Endothelial cell of umbilical vein (primary cell): Measurements from ENCODE around the gene ASB6. TPM values are rescaled to one million over a fixed set of nuclear protein-coding genes. Genes with fewer than 3 reads are reported as not detected.

Experiments
- BruUV-seq: library from RNA; stranded (reverse); fragments of 400-500 nt; replicated peaks from 2 replicates; lab custom pipeline; 2021; lab: Mats Ljungman, UMichigan
- CTCF ChIA-PET: fragments of 300-600, 350-600 bp; sonication (Branson Sonifier 250); formaldehyde crosslinking; loops from one replicate; lab custom pipeline; 2021; ENCODE audit warnings: antibody characterized with exemption, inconsistent platforms; lab: Charles Lee
- POLR2A ChIA-PET: fragments of 300-600, 350-600 bp; sonication (Branson Sonifier 250); formaldehyde crosslinking; loops from one replicate; lab custom pipeline; 2021; ENCODE audit warnings: antibody characterized with exemption, inconsistent platforms; lab: Charles Lee
- DNase-seq: peaks from one replicate; pipeline ENCODE4 v3.0.0-alpha.2; 2011; ENCODE audit warnings: low read depth, low spot score
- FAIRE-seq: peaks from 2 replicates; lab custom pipeline; 2011; peaks lifted over from hg19 to GRCh38; lab: Jason Lieb, UNC
- H2AFZ ChIP-seq: 2 replicates; pipeline ENCODE4 v1.6.0; 2012; ENCODE audit warnings: low read depth, low read length, control low read depth, inconsistent platforms
- H3K27ac ChIP-seq: 2 replicates; pipeline ENCODE4 v1.5.1; 2011; ENCODE audit warnings: low read depth, mild to moderate bottlenecking, control low read depth, low read length, moderate library complexity; ENCODE audit not compliant: insufficient read depth
- H3K27me3 ChIP-seq, 2 experiments: 2 replicates each; pipeline versions ENCODE4 v1.6.0 to v1.6.1; 2011; ENCODE audit warnings: low read length in 2 of 2, mixed read lengths in 1 of 2; ENCODE audit not compliant: control insufficient read depth in 2 of 2, insufficient read depth in 2 of 2
- H3K36me3 ChIP-seq, 2 experiments: 2 replicates in 1 of 2; 3 replicates in 1 of 2; pipeline ENCODE4 v1.5.1; 2011; ENCODE audit warnings: low read length in 2 of 2, mild to moderate bottlenecking in 1 of 2, moderate library complexity in 1 of 2; ENCODE audit not compliant: control insufficient read depth in 2 of 2, insufficient read depth in 2 of 2; ENCODE audit errors: extremely low read depth in 1 of 2
- H3K4me1 ChIP-seq: 3 replicates; pipeline ENCODE4 v1.5.1; 2011; ENCODE audit warnings: mild to moderate bottlenecking, low read length; ENCODE audit not compliant: control insufficient read depth, insufficient read depth; ENCODE audit errors: extremely low read depth
- H3K4me2 ChIP-seq: 2 replicates; pipeline ENCODE4 v1.6.1; 2011; ENCODE audit warnings: low read length, control low read depth, mixed read lengths; ENCODE audit not compliant: insufficient read depth
- H3K4me3 ChIP-seq, 3 experiments: fragments of 200-600 bp in 1 of 3; sonication (generic), shearing (Covaris generic) in 1 of 3; replicated peaks in 1 of 3; 2 replicates each; pipeline ENCODE4 v1.5.1; 2011 to 2016; ENCODE audit warnings: control low read depth in 3 of 3, low read length in 3 of 3, mild to moderate bottlenecking in 2 of 3, inconsistent platforms in 1 of 3, low read depth in 1 of 3, moderate library complexity in 1 of 3; ENCODE audit not compliant: insufficient read depth in 1 of 3
- H3K79me2 ChIP-seq: 2 replicates; pipeline ENCODE4 v1.6.0; 2012; ENCODE audit warnings: low read length, inconsistent platforms; ENCODE audit not compliant: control insufficient read depth, insufficient read depth
- H3K9ac ChIP-seq: replicated peaks from 2 replicates; pipeline ENCODE3; 2011; ENCODE audit warnings: low read length, control low read depth; ENCODE audit not compliant: insufficient read depth; ENCODE audit errors: extremely low read depth
- H3K9me1 ChIP-seq: replicated peaks from 3 replicates; pipeline ENCODE4 v1.6.0; 2011; ENCODE audit warnings: mild to moderate bottlenecking, low read length; ENCODE audit not compliant: control insufficient read depth, insufficient read depth; ENCODE audit errors: extremely low read depth
- H3K9me3 ChIP-seq: replicated peaks from 2 replicates; pipeline ENCODE4 v1.5.1; 2012; ENCODE audit warnings: low read length, inconsistent platforms; ENCODE audit not compliant: control insufficient read depth, insufficient read depth
- H4K20me1 ChIP-seq: replicated peaks from 2 replicates; pipeline ENCODE3; 2011; ENCODE audit warnings: mild to moderate bottlenecking, low read length; ENCODE audit not compliant: control insufficient read depth, insufficient read depth; ENCODE audit errors: extremely low read depth
- CTCF ChIP-seq, 2 donors: IDR thresholded peaks; 1 replicate in 1 of 2; 2 replicates in 1 of 2; pipeline ENCODE4 v1.5.1; 2011; ENCODE audit warnings: low read length in 2 of 2, mild to moderate bottlenecking in 2 of 2, moderate library complexity in 2 of 2, control low read depth in 1 of 2, inconsistent platforms in 1 of 2, low read depth in 1 of 2; ENCODE audit not compliant: insufficient read depth in 1 of 2; ENCODE audit errors: extremely low read depth in 1 of 2
- EZH2 ChIP-seq: IDR thresholded peaks from 2 replicates; pipeline ENCODE4 v1.6.1; 2012; ENCODE audit warnings: borderline replicate concordance, low read depth, mild to moderate bottlenecking, moderate library complexity, low read length, inconsistent platforms; ENCODE audit not compliant: severe bottlenecking
- FOS ChIP-seq: IDR thresholded peaks from 2 replicates; pipeline ENCODE4 v1.6.1; 2011; ENCODE audit warnings: mild to moderate bottlenecking, low read length, moderate library complexity, borderline replicate concordance; ENCODE audit not compliant: insufficient read depth
- GATA2 ChIP-seq: IDR thresholded peaks from 2 replicates; pipeline ENCODE4 v1.7.0; 2011; ENCODE audit warnings: low read depth, mild to moderate bottlenecking, moderate library complexity, mixed read lengths, low read length; ENCODE audit not compliant: insufficient read length, insufficient read depth
- JUN ChIP-seq: IDR thresholded peaks from 2 replicates; pipeline ENCODE4 v1.6.1; 2011; ENCODE audit warnings: borderline replicate concordance, low read depth; ENCODE audit not compliant: insufficient read length, insufficient read depth
- MYC ChIP-seq: IDR thresholded peaks from one replicate; pipeline ENCODE4 v1.6.1; 2011; ENCODE audit warnings: mild to moderate bottlenecking, low read depth, low read length
- POLR2A ChIP-seq: IDR thresholded peaks from 2 replicates; pipeline ENCODE4 v1.6.1; 2012; ENCODE audit warnings: low read depth, mild to moderate bottlenecking, control low read depth, low read length
- POLR2AphosphoS5 ChIP-seq: IDR thresholded peaks from 2 replicates; pipeline ENCODE4 v1.6.1; 2012; ENCODE audit warnings: low read depth, mild to moderate bottlenecking, control low read depth, low read length, moderate library complexity; ENCODE audit not compliant: insufficient read depth
- dilution Hi-C: fragments of 300-500 bp; cut with MboI; formaldehyde crosslinking; loops from one replicate; pipeline ENCODE4 v1.15.0; 2019; ENCODE audit warnings: low sequenced_read_pairs; ENCODE audit not compliant: extremely low pct_ligation_motif_present
- intact Hi-C: fragments of 100-400 bp; cut with micrococcal nuclease; formaldehyde crosslinking; loops from one replicate; pipeline ENCODE4 v1.10.0; 2022
- polyA plus RNA-seq, 4 experiments: library from polyadenylated mRNA; depleted of rRNA in 3 of 4; stranded (reverse) in 3 of 4; unstranded in 1 of 4; fragments of >200 nt; gene quantifications; 2 replicates each; pipeline versions ENCODE4 v1.2.1 to v1.2.3, GENCODE V29; 2011 to 2012; ENCODE audit warnings: missing spikeins in 1 of 4
- total RNA-seq: library from RNA; stranded (reverse); gene quantifications from 2 replicates; pipeline ENCODE4 v1.2.3, GENCODE V29; 2021
- TF ChIP-seq, protein P1 (sequence below): IDR thresholded peaks from 2 replicates; pipeline ENCODE4 v1.6.1; 2011; ENCODE audit not compliant: insufficient read depth, insufficient read length

Gene ASB6
- total and polyA plus RNA-seq, 2 donors (not counting 3 experiments of a cell fraction or from before 2014, with no cell fraction given): 20.3 to 23.8 TPM

DNA sequence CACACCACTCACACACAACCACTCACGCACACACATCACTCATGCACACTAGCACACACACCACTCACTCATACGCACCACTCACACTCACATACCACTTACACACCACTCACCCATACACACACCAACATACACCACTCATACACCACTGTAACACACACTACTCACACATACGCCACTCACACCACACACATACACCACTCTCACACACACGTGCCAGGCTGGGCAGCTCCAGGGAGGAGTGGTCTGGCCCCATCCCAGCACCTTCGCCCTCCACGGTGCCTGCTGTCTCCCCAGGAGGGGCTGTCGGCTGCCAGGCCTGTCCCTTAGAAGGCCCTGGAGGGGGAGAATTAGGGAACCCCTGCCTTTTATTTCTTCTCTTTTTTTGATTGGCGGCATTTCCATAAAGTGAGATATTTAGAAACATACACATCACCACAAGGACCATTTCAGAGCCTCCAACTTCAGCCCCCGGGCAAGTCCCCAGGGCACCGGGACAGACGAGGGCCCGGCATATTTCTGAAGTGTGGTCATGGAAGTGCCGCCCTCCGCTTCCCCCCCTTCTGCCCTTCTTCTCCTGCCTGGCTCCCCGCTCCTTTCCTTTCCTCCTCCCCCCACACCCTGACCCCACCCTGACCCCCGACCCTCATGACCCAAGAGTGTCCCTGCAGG, 6.3 kb upstream of the ASB6 start:
- Histone ChIP-seq H2AFZ (no peak overlapping the region), H3K27ac (no peak overlapping the region), H3K4me1 (no peaks in the 10 kb centered on the region), H3K4me2 (no peak overlapping the region), H3K9me3 (no peaks in the 10 kb centered on the region), H3K4me3 (no peak overlapping the region), H3K79me2 (no peaks in the 10 kb centered on the region), H3K27me3 (no peaks in the 10 kb centered on the region), H4K20me1 (no peaks in the 10 kb centered on the region), H3K9me1 (no peaks in the 10 kb centered on the region), H3K9ac (no peak overlapping the region), H3K36me3 (no peaks in the 10 kb centered on the region)
- intact Hi-C loops: no loop called here
- DNase-seq: no peak
- TF ChIP-seq, protein P1, sequence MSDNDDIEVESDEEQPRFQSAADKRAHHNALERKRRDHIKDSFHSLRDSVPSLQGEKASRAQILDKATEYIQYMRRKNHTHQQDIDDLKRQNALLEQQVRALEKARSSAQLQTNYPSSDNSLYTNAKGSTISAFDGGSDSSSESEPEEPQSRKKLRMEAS: no peak
- TF ChIP-seq POLR2A (no peak), POLR2AphosphoS5 (no peak), FOS (no peak), GATA2 (no peak), JUN (no peak), CTCF (IDR thresholded peaks at IDR 0.05; ENCODE audit: extremely low read depth in 1 of 2, insufficient read depth in 1 of 2, low read depth in 1 of 2, low read length in 2 of 2) (no peak), EZH2 (no peak), MYC (no peak)
- no peak for FAIRE-seq
- dilution Hi-C loops: no loop called here
- BruUV-seq: no TSS peak
- CTCF ChIA-PET: interaction anchor here (1.3 kb wide), 1 partner anchor 89 kb away, joined by 3 read pairs; no protein-coding TSS in a partner anchor
- POLR2A ChIA-PET: no interaction called here
